NOMO-1 (cell line): ENCODE results near the gene APOBEC3H.

Source experiments
- DNase-seq, 2 experiments: peaks; one replicate each; lab custom pipeline; 2025; ENCODE audit not compliant: unreplicated experiment in 2 of 2; lab: John Stamatoyannopoulos, UW

APOBEC3H gene

DNA sequence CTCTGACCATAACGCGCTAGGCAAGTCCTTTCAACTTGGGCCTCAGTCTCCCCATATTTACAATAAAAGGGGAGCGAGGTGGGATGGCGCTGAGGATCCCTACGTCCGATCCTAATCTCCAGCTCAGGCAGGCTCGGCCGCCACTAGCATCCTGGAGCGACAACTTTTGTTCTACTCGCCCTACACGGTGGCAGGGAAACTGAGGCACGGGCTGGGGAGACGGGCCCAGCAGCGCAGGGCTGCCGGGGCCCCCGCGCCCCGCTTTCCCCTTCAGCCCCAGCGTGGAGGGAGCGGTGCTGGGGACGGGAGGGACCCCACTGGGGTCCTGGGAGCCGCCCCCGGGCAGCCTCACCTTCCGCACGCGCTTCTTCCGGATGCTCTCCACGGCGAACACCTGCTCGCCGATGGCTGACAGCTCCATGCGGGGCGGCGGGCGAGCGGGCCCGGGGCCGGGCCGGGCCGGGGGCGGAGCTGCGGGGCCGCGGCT is 55.0 kb downstream of the APOBEC3H start:
- DNase-seq = no peak

DNA sequence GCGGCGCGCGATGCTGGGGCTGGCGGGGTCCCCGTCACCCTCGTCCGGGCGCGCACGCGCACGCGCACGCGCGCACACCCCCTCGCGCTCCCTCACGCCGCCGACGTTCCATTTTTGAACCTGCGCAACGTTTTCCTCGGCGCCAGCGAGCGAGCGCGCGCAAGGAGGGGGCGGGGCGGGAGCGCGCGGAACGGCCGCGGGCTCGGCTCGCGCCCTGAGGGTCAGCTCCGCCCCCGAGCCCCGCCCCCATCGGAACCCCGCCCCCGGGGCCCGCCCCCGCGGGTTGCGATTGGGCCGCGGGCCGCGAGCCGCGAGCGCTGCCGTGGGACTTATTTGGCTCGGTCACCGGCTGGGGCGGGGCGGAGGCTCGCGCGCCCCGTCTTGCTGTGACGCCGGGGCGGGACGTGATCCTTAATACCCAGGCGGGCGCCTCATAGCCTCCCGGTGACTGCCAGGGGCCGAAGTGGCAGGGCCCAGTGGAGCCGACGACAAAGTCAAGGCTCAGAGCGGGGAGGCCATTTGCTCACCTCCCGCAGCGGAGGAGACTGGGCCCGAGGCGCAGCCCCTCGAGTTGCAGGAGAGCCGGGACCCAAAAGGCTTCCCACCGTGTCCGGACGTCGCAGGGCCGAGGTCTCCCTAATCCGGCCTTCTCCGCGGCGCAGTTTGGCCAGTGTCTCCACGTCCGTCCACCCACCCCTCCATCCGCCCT is 55.6 kb downstream of the APOBEC3H start, which contains the start of gene CBX7:
CBX7 (minus strand) TSS at position 170 of the 709 bp plus-strand sequence. CDS start 236 bp downstream, outside the sequence.
- DNase-seq = peak; percentile 86 to 89

DNA sequence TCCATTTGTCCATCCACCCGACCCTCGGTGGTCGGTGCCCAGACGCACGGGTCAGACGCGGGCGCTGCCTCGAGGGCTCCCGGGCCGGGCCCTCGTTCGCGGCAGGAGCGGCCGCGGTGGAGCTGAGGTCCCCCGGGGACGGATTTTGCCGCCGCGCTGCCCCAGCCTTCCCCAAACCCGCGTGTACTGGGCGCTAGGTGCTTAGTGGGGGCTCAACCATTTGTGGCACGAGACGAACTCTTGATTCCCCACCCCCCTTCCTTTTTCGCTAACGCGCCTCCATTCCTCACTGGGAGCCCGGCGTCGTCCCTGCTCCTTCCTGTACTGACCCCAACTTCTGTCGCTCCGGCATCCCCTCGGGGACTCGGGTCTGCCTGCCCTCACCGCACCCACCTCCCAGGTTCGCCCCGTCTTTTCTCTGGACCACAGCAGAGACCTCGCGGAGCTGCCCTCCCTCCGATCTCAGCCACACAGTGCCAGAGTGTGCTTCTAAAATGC is 56.2 kb downstream of the APOBEC3H start:
- no peak for DNase-seq
